ENCODE results near the gene SURF4.
"Not testable (repeated sequence)": the region's sequence is repeated elsewhere in the genome, so short reads cannot be mapped to it uniquely, and the experiment has no call there.

The SURF4 gene

DNA sequence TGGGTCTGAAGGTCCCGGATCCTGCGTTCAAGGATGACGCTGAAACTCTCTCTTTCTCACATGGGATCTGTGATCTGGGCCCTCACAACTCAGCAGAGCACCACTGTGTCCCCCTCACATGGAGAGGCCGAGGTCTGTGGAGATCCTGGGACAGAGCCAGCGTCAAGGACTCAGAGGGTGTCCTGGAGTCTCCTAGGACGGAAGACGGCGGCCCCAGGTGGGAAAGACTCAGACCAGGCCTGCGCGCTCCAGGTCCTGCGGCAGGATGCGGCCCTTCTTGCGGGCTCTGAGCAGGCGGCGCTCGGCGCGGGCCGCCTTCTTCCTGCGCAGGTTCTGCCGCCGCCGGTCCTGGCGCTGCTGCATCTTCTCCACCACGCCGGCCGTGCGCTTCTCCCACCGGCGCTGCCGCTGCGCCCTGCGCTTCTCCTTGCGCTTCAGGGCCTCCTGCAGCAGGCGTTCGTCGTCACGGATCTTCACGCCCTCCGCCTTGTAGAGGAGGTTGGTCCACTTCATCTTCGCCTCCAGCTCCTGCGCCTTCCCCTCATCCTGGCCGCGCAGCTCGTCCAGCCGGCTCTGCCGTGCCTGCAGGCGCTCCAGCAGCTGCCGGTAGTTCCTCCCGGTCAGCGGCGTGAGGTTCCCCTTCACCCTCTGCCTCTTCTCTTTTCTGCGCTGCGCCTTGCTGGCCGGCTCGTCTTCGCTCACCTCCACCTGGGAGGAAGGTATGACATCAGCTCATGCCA lies 44.0 kb downstream of the SURF4 start:
- no peak for DNase-seq

DNA sequence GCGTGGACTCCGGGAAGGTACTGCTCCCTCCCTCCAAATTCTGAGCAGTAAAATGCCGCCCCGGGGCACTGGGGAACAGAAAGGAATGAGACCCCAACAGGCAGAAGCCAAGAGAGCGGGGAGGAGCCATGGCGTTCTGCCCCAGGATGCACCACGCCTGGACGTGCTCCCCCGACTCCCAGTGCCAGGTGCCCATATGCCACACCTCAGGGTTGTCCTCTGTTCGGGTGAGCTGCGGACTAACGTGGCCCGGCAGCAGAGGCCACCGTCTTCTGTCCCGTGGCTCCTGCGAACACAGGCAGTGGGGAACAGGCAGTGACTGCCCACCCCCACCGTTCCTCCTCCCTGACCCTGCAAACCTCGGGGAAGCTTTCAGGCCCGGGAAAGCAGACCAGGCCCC lies 44.6 kb downstream of the SURF4 start:
- no peak for DNase-seq

DNA sequence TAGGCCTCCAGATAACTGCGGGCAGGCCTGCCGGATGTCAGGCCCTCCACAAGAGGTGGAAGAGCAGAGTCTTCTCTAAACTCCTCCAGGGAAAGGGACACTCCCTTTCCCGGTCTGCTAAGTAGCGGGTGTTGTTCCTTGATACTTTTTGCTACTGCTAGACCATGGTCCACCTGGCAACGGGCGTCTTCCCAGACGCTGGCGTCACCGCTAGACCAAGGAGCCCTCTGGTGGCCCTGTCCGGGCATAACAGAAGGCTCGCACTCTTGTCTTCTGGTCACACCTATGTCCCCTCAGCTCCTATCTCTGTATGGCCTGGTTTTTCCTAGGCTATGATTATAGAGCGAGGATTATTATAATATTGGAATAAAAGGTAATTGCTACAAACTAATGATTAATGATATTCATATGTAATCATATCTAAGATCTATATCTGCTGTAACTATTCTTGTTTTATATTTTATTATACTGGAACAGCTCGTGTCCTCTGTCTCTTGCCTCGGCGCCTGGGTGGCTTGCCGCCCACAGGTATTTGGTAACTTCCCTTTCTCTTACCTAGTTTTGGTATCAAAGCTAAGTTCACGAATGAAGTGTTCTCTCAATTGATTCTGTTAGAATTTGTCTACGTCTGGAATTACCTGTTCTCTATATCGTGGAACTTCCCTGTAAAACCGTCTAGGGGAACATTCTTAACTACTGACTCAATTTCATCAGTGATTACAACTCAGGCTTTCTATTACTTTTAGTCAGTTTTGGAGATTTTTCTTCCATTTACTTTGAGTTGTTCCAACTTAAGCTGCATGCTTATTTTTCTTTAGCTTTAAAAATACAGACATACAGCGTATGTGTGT lies 46.3 kb downstream of the SURF4 start:
- not testable (repeated sequence) for DNase-seq

DNA sequence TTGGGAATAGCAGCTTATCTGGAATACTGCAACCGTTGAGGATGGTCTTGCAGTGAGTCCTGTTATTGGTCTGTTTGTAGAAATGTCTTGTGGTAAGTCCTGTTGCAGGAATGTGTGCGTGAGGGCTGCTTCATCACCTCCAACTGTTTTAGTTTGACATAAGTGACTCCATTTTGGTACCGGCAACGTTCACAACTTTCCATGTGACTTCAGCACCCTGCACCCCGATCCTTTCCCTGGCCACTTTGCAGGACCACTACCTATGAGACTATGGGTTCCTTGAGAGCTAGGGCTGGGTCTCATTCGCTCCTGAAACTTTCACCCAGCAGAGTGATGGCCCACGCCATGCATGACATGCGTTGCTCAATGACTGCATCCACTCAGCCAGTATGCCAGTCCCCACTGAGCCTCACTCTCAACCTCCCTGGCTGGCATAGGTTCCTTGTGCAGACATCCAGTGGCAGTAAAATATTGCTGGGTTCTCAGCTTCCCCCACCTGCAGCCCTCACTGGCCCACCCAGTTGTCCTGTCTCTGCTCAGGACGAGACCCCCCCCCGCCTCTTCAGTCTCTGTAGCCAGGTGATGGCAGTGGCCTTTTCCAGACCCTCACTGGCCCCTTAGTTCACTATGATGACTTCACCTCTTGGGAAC lies 47.9 kb downstream of the SURF4 start:
- DNase-seq: no peak

DNA sequence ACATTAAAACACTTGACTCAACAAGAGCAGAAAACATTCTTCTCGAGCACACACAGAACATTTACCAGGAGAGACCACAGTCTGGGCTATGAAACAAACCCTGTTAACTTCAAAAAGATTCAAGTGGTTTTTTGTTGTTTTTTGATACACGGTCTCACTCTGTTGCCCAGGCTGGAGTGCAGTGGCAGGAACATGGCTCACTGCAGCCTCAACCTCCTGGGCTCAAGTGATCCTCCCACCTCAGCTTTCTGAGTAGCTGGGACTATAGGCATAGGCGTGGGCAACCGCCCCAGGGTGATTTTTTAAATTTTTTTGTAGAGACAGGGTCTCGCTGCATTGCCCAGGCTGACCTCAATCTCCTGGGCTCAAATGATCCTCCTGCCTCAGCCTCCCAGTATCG lies 48.8 kb downstream of the SURF4 start:
- DNase-seq: not testable (repeated sequence)

DNA sequence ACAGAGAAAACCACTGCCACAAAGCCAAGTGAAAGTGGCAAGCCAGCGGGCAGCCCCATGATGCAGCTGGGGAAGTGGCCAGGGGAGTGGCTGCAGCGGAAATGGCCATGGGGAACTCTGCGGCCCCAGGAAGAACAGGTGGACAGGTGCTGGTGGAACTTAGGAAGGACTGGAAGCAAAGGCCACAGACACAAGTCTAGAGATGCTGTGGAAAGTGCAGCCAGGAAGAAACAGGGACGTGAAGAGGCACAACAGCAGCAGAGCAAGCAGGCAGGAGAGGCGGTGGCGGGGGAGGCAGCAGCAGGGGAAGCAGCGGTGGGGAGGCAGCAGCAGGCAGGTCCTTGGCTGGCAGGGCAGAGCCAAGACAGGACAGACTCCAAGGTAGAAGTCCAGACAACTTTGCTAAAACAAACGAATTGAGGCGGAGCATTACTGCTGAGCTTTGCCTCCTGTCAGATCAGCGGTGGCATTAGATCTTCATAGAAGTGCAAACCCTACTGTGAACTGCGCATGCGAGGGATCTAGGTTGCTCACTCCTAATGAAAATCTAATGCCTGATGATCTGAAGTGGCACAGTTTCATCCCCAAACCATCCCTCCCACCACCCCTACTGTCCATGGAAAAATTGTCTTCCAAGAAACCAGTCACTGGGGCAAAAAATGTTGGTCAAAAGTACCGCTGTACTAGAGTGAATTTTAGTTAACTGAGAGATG lies 51.7 kb downstream of the SURF4 start:
- no peak for DNase-seq

DNA sequence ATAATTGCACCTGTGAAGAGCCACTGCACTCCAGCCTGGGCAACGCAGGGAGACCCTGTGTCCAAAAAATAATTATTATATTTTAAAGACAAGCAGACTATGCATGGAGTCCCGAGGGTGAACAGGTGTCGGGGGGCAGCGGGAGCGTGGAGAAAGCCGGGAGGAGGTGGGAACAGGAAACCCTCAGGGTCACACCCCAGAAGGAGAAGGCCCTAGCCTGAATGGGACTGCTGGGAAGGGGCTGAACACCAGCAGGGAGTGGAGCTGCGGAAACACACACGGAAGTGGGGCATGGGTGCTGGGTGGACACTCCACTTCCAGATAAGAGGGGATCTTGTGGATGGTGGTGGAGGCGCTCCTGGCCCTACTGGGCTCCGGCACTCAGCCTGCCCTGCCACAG lies 52.6 kb downstream of the SURF4 start:
- DNase-seq: no peak

DNA sequence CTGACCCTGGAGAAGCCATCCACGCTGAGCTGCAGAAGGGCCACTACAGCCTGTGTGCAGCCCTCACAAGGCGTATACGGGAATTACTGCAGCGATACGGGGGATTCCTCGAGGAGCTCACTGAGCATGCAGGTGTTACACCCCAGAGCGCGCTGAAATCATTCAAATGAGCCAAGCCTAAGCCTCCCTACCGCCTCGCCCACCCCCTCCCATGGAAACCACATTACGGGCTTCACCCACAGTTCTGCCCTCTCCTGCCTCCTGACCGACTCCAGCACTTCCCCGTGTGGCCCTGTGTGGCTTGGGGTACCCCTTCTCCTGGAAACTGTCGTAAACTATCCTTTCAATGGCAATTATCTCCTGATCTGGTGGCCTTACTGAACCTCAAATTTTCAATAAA lies 53.2 kb downstream of the SURF4 start:
- no peak for DNase-seq

DNA sequence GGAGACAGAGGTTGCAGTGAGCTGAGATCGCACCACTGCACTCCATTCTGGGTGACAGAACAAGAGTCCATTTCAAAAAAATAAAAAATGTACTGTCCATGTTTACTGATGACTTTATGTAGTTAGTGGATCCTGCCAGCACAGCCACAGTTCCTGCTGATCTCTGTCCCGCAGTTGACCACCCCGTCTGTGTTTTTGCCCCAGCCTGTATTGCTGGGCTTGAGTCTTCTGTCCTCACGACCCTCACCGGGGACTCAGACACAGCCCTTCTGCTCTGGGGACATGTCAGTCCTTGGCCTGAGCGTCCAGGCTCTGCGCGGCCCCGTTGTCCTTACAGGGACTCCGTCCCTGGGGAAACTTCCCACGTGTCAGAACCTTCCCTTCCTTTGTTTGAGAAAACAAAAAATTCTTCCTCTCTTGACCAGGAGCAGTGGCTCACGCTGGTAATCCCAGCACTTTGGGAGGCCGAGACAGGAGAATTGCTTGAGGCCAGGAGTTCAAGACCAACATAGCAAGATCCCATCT lies 54.4 kb downstream of the SURF4 start:
- no peak for DNase-seq

DNA sequence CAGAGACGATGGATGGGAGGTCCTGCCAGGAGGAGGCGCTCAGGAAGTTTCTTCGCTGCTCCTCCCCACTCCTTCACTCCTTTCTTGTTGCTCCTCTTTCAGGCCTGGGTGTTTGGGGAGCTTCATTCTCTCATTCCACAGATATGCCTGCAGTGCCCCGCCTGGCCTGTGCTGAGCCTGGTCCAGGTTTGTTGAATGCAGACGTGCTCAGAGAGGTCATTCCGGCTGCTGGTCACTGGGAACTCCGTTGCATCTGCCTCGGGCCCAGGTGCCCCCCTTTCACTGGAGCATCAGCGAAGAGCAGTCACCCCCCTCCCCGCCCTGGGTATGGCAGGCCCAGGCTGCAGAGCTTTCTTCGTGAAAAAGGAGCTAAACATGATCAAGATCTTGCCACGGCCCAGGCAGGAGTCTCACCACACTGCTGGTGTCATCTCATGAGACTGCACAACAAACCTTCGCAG lies 55.4 kb downstream of the SURF4 start:
- no peak for DNase-seq

DNA sequence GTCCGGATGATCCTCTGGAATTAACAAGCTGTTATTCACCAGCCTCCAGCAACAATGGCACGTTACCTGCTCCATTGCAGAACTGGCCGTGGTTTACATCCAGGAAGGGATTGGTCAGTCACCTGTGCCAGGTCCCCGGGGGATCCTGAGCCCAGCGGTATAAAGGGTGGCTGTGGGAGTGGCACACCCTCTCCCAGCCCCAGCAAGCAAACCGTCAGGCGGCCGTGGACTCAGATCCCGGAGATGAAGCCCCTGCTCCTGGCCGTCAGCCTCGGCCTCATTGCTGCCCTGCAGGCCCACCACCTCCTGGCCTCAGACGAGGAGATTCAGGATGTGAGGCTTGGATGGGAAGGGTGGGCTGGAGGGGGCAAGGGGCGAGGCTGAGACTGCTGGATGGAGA lies 58.3 kb downstream of the SURF4 start:
- not testable (repeated sequence) for DNase-seq

DNA sequence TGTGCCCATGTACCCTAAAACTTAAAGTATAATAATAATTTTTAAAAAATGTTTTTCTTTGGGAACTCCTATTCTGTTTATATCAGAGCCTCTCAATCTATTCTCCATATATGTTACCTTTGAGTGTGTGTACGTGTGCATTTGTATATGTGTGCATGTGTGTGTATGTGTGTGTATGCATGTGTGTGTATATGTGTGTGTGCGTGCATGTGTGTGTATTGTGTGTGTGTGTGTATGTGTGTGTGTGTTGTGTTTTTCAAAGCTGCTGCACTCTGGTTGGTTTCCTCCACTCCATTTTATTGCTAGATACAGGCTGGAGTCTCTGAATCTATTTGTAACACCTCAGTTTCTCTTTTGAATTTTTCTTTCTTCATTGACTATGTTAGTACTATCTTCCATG lies 59.9 kb downstream of the SURF4 start:
- DNase-seq: no peak
